Cardiac fibroblast (primary cell): ENCODE measurements around the gene LAMB1.
A peak's percentile ranks its signal among the peaks of the same experiment; 100 is the strongest.

Experiments
- DNase-seq, 2 donors: peaks; one replicate each; pipeline versions ENCODE4 v3.0.0 to v3.0.0-alpha.2; 2010; ENCODE audit warnings: low read depth in 2 of 2
- H3K4me3 ChIP-seq, 2 donors: replicated peaks in 1 of 2; 1 replicate in 1 of 2; 2 replicates in 1 of 2; pipeline ENCODE4 v1.5.1; 2011; ENCODE audit warnings: low read depth in 2 of 2, low read length in 2 of 2, mild to moderate bottlenecking in 2 of 2, moderate library complexity in 1 of 2
- TF ChIP-seq, protein P1 (sequence below): IDR thresholded peaks from one replicate; pipeline ENCODE4 v1.5.1; 2011; ENCODE audit warnings: low read depth, mild to moderate bottlenecking, low read length, inconsistent platforms

LAMB1 gene

DNA sequence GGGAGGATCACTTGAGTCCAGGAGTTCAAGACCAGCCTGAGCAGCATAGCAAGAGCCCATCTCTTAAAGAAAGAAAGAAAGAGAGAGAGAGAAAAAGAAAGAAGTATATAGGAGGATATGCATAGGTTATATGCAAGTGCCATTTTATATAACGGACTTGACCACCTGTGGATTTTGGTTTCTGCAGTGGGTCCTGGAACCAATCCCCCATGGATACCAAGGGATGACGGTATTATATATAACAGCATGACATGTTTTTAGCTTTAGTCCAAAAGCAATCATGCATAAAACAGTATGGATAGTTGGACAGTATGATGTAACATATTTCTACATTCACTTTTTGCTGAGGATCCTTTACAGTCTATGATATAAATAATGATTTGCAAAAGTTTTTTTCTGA, 66.6 kb downstream of the LAMB1 start:
- no peak overlapping the region for H3K4me3 ChIP-seq
- no peak for DNase-seq
- TF ChIP-seq, protein P1, sequence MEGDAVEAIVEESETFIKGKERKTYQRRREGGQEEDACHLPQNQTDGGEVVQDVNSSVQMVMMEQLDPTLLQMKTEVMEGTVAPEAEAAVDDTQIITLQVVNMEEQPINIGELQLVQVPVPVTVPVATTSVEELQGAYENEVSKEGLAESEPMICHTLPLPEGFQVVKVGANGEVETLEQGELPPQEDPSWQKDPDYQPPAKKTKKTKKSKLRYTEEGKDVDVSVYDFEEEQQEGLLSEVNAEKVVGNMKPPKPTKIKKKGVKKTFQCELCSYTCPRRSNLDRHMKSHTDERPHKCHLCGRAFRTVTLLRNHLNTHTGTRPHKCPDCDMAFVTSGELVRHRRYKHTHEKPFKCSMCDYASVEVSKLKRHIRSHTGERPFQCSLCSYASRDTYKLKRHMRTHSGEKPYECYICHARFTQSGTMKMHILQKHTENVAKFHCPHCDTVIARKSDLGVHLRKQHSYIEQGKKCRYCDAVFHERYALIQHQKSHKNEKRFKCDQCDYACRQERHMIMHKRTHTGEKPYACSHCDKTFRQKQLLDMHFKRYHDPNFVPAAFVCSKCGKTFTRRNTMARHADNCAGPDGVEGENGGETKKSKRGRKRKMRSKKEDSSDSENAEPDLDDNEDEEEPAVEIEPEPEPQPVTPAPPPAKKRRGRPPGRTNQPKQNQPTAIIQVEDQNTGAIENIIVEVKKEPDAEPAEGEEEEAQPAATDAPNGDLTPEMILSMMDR: no peak

DNA sequence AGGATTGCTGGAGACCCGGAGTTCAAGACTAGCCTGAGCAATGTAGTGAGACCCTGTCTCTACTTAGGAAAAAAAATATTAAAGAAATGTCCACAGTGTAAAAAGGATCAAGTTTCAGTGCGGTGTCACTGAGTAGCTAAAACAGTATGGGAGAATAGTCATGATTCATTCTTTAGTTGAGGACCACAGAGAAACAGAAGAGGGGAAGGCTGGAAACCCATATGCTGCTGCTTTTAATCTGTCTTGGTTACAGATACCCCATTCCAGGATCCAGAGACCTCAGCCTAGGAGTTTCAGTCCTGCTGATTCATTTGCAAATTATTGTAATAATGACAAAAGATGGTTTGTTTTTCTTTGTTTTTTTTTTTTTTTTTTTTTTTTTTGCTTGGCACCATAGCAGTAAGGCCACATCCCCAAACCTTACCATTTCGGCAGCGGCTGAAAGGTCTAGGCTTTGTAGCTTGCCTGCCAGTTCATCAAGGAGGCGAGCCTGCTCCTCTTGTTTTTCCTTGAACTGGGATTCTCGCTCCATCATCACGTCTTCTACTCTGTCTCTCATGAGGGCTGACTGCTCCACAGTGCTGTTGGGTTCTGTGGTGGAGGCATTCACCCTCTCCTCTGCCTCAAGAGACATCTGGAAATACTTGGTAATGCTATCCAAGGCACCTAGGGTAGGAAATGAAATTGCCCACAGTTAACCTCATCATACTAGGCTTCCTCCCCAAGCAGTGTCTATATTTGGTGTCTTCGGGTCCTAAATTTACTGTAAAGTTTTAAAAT, 67.8 kb downstream of the LAMB1 start:
- DNase-seq: peak in 1 of 2 donors; percentile 60
- no peak overlapping the region for H3K4me3 ChIP-seq
- TF ChIP-seq, protein P1: no peak

GRCh38 chr7:107933386-107934013, 69.5 kb downstream of the LAMB1 start:
- TF ChIP-seq, protein P1: no peak
- no peak overlapping the region for H3K4me3 ChIP-seq
- no peak for DNase-seq

GRCh38 chr7:107932805-107933204, 70.2 kb downstream of the LAMB1 start:
- no peak for DNase-seq
- TF ChIP-seq, protein P1: no peak
- H3K4me3 ChIP-seq: no peak overlapping the region

- no peak overlapping the region for H3K4me3 ChIP-seq
- TF ChIP-seq, protein P1: no peak
- peak in 1 of 2 donors; percentile 59 for DNase-seq
Observed at GRCh38 chr7:107931740-107932515, 71.0 kb downstream of the LAMB1 start.

DNA sequence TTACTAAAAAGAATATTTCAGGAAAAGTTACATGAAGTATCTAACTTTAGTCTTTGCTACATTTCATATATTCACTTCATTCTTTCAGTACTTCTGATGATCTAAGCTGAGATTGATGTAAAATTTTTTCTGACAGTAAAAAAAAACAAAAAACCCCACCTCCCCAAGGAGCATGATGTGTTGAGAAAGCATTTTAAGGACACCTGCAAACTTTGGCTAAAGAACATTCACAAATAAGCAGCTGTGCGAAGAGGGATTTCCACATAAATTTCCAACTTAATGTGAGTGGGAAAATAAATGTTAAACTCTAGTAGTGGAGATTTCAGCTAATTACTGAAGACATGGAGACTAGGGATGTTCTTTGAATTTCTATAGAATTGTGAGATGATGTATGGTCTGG, 76.5 kb downstream of the LAMB1 start:
- peak in 1 of 2 donors; percentile 25 for DNase-seq
- no peak overlapping the region for H3K4me3 ChIP-seq
- TF ChIP-seq, protein P1: no peak
